IMR-90 (cell line): ENCODE measurements around the gene FNIP2. TPM values are rescaled to one million over a fixed set of nuclear protein-coding genes. Genes with fewer than 3 reads are reported as not detected.

Experiments used
- ATAC-seq: fragments of 200-7000 bp; cut with Tn5 transposase; 2 replicates; pipeline ENCODE4 v1.9.1; 2020; ENCODE audit warnings: low read depth, mild to moderate bottlenecking, moderate library complexity
- BruUV-seq: library from RNA; stranded (reverse); fragments of 400-500 nt; replicated peaks from 2 replicates; lab custom pipeline; 2021; lab: Mats Ljungman, UMichigan
- CTCF ChIA-PET: fragments of 300-600 bp; formaldehyde crosslinking; extraction: SDS; loops from one replicate; lab custom pipeline; 2021; ENCODE audit warnings: antibody characterized with exemption; lab: Yijun Ruan, JAX
- POLR2A ChIA-PET: fragments of 300-600 bp; sonication (Branson Sonifier 250); formaldehyde crosslinking; loops from one replicate; lab custom pipeline; 2022; ENCODE audit warnings: antibody characterized with exemption; ENCODE audit not compliant: unreplicated experiment; lab: Charles Lee
- DNase-seq: peaks from one replicate; pipeline ENCODE4 v3.0.0; 2013
- H2AFZ ChIP-seq: replicated peaks from 2 replicates; pipeline ENCODE3; 2013; ENCODE audit warnings: low read length, mild to moderate bottlenecking; ENCODE audit not compliant: poor library complexity
- H2AK5ac ChIP-seq: 2 replicates; pipeline ENCODE4 v1.6.1; 2013; ENCODE audit warnings: low read depth, low read length, inconsistent platforms
- H2AK9ac ChIP-seq: replicated peaks from 2 replicates; pipeline ENCODE3; 2013; ENCODE audit warnings: mild to moderate bottlenecking, low read depth, low read length, moderate library complexity; ENCODE audit not compliant: poor library complexity
- H2BK120ac ChIP-seq: 2 replicates; pipeline ENCODE4 v1.6.1; 2013; ENCODE audit warnings: low read depth, low read length, inconsistent platforms
- H2BK15ac ChIP-seq: 3 replicates; pipeline ENCODE4 v1.6.1; 2013; ENCODE audit warnings: low read depth, low read length, inconsistent platforms
- H2BK20ac ChIP-seq: 2 replicates; pipeline ENCODE4 v1.6.1; 2013; ENCODE audit warnings: low read depth, mild to moderate bottlenecking, inconsistent platforms, low read length, moderate library complexity
- H2BK5ac ChIP-seq: 2 replicates; pipeline ENCODE4 v1.6.1; 2013; ENCODE audit warnings: mild to moderate bottlenecking, low read depth, low read length, inconsistent platforms; ENCODE audit not compliant: poor library complexity, severe bottlenecking
- H3K14ac ChIP-seq: replicated peaks from 2 replicates; pipeline ENCODE4 v1.6.1; 2013; ENCODE audit warnings: low read depth, low read length, inconsistent platforms
- H3K18ac ChIP-seq: 2 replicates; pipeline ENCODE4 v1.6.1; 2013; ENCODE audit warnings: low read depth, low read length, control low read depth
- H3K23ac ChIP-seq: 2 replicates; pipeline ENCODE4 v1.6.1; 2013; ENCODE audit warnings: low read depth, low read length, inconsistent platforms
- H3K27ac ChIP-seq: 2 replicates; pipeline ENCODE4 v1.5.1; 2013; ENCODE audit warnings: mild to moderate bottlenecking, control low read depth, low read length; ENCODE audit not compliant: insufficient read depth
- H3K27me3 ChIP-seq: 2 replicates; pipeline ENCODE4 v1.6.1; 2013; ENCODE audit warnings: low read length; ENCODE audit not compliant: control insufficient read depth, insufficient read depth
- H3K36me3 ChIP-seq: 2 replicates; pipeline ENCODE4 v1.6.1; 2013; ENCODE audit warnings: low read length, mixed read lengths; ENCODE audit not compliant: control insufficient read depth, insufficient read depth
- H3K4ac ChIP-seq: 2 replicates; pipeline ENCODE4 v1.6.1; 2013; ENCODE audit warnings: low read depth, low read length, inconsistent platforms
- H3K4me1 ChIP-seq: 2 replicates; pipeline ENCODE4 v1.6.1; 2013; ENCODE audit warnings: low read length, mixed read lengths; ENCODE audit not compliant: control insufficient read depth, insufficient read depth
- H3K4me2 ChIP-seq: 2 replicates; pipeline ENCODE4 v1.6.1; 2013; ENCODE audit warnings: low read depth, mild to moderate bottlenecking, control low read depth, low read length, moderate library complexity
- H3K4me3 ChIP-seq: 2 replicates; pipeline ENCODE4 v1.5.1; 2013; ENCODE audit warnings: low read depth, mild to moderate bottlenecking, control low read depth, low read length, moderate library complexity; ENCODE audit not compliant: insufficient read depth
- H3K56ac ChIP-seq: 2 replicates; pipeline ENCODE4 v1.6.1; 2013; ENCODE audit warnings: low read length, inconsistent platforms; ENCODE audit not compliant: insufficient read depth; ENCODE audit errors: extremely low read depth
- H3K79me1 ChIP-seq, 2 experiments: 2 replicates each; pipeline ENCODE4 v1.6.1; 2013; ENCODE audit warnings: low read length in 2 of 2, inconsistent platforms in 1 of 2, low read depth in 1 of 2
- H3K9ac ChIP-seq: 2 replicates; pipeline ENCODE4 v1.6.1; 2013; ENCODE audit warnings: low read depth, low read length, control low read depth
- H3K9me1 ChIP-seq: 2 replicates; pipeline ENCODE4 v1.6.1; 2013; ENCODE audit warnings: low read length, inconsistent platforms; ENCODE audit not compliant: insufficient read depth
- H3K9me3 ChIP-seq: 2 replicates; pipeline ENCODE4 v1.6.1; 2013; ENCODE audit warnings: low read length; ENCODE audit not compliant: control insufficient read depth, insufficient read depth
- H4K20me1 ChIP-seq: 2 replicates; pipeline ENCODE4 v1.6.1; 2013; ENCODE audit warnings: low read length, inconsistent platforms; ENCODE audit not compliant: insufficient read depth
- H4K5ac ChIP-seq: 2 replicates; pipeline ENCODE4 v1.6.1; 2013; ENCODE audit warnings: mild to moderate bottlenecking, low read depth, low read length, control low read depth
- H4K8ac ChIP-seq, 2 experiments: 2 replicates each; pipeline ENCODE4 v1.6.1; 2013; ENCODE audit warnings: low read depth in 2 of 2, low read length in 2 of 2, control low read depth in 1 of 2, inconsistent platforms in 1 of 2
- H4K91ac ChIP-seq: 2 replicates; pipeline ENCODE4 v1.6.1; 2013; ENCODE audit warnings: low read depth, low read length, inconsistent platforms; ENCODE audit not compliant: insufficient read depth
- CEBPB ChIP-seq: IDR thresholded peaks from 2 replicates; pipeline ENCODE4 v1.6.1; 2012; ENCODE audit warnings: low read depth, low read length, improper control_type of control experiment
- CHD1 ChIP-seq: IDR thresholded peaks from 2 replicates; pipeline ENCODE4 v1.6.1; 2012; ENCODE audit warnings: low read depth, low read length, improper control_type of control experiment
- FOS ChIP-seq: fragments of 150-350 bp; IDR thresholded peaks from 2 replicates; pipeline ENCODE4 v1.6.1; 2016; ENCODE audit warnings: low read depth, low read length
- MAFK ChIP-seq: IDR thresholded peaks from 2 replicates; pipeline ENCODE4 v1.6.1; 2012; ENCODE audit warnings: low read depth, low read length, improper control_type of control experiment
- MAZ ChIP-seq: IDR thresholded peaks from 2 replicates; pipeline ENCODE4 v1.6.1; 2012; ENCODE audit warnings: low read depth, mild to moderate bottlenecking, low read length, improper control_type of control experiment, moderate library complexity, borderline replicate concordance
- MXI1 ChIP-seq: IDR thresholded peaks from 2 replicates; pipeline ENCODE4 v1.6.1; 2012; ENCODE audit warnings: low read depth, mild to moderate bottlenecking, low read length, moderate library complexity, borderline replicate concordance
- POLR2A ChIP-seq: IDR thresholded peaks from 2 replicates; pipeline ENCODE4 v1.6.1; 2012; ENCODE audit warnings: mild to moderate bottlenecking, low read depth, low read length
- RCOR1 ChIP-seq: IDR thresholded peaks from 2 replicates; pipeline ENCODE4 v1.6.1; 2012; ENCODE audit warnings: mild to moderate bottlenecking, low read length, improper control_type of control experiment; ENCODE audit not compliant: insufficient replicate concordance
- RFX5 ChIP-seq: IDR thresholded peaks from 2 replicates; pipeline ENCODE4 v1.8.0; 2012; ENCODE audit warnings: low read depth, mild to moderate bottlenecking, low read length, moderate library complexity
- SMC3 ChIP-seq: fragments of 150-350 bp; IDR thresholded peaks from 2 replicates; pipeline ENCODE4 v1.6.1; 2016; ENCODE audit warnings: low read depth, mild to moderate bottlenecking, antibody characterized with exemption, low read length, moderate library complexity
- WGBS, 2 experiments: methylation state at CpG; one replicate each; pipeline versions ENCODE4 v1.1.5 to v1.1.7; 2013; ENCODE audit warnings: missing lambda C conversion rate in 2 of 2; ENCODE audit not compliant: insufficient read length in 1 of 2; ENCODE audit errors: extremely low coverage in 2 of 2; 5-methylcytosine and 5-hydroxymethylcytosine counted together
- dilution Hi-C: fragments of 300-500 bp; cut with HindIII; formaldehyde crosslinking; loops from one replicate; pipeline ENCODE4 v1.14.3; 2018; ENCODE audit warnings: low sequenced_read_pairs; ENCODE audit not compliant: unreplicated experiment
- in situ Hi-C: fragments of 300-500 bp; cut with MboI; formaldehyde crosslinking; loops from 3 replicates; pipeline ENCODE4 v1.14.3; 2019; ENCODE audit warnings: low sequenced_read_pairs, inconsistent platforms, mixed read lengths
- intact Hi-C: fragments of 100-400 bp; cut with micrococcal nuclease; formaldehyde crosslinking; loops from 2 replicates; pipeline ENCODE4 v1.10.0; 2022
- polyA plus RNA-seq, 3 experiments: library from polyadenylated mRNA; depleted of rRNA; stranded (reverse); fragments of >200 nt; gene quantifications; 2 replicates each; pipeline ENCODE4 v1.2.3, GENCODE V29; 2012; ENCODE audit warnings: low replicate concordance in 1 of 3
- total RNA-seq: library from RNA; depleted of rRNA; stranded (reverse); fragments of >200 nt; gene quantifications from 2 replicates; pipeline ENCODE4 v1.2.3, GENCODE V29; 2012
- TF ChIP-seq, protein P1 (sequence below): fragments of 150-350 bp; IDR thresholded peaks from 2 replicates; pipeline ENCODE4 v1.6.1; 2016; ENCODE audit warnings: low read depth, mild to moderate bottlenecking, low read length, moderate library complexity, borderline replicate concordance

FNIP2 gene
- total and polyA plus RNA-seq, 2 of the 4 experiments (the other 2 are of a cell fraction), result 4.7 to 24.6 TPM

DNA sequence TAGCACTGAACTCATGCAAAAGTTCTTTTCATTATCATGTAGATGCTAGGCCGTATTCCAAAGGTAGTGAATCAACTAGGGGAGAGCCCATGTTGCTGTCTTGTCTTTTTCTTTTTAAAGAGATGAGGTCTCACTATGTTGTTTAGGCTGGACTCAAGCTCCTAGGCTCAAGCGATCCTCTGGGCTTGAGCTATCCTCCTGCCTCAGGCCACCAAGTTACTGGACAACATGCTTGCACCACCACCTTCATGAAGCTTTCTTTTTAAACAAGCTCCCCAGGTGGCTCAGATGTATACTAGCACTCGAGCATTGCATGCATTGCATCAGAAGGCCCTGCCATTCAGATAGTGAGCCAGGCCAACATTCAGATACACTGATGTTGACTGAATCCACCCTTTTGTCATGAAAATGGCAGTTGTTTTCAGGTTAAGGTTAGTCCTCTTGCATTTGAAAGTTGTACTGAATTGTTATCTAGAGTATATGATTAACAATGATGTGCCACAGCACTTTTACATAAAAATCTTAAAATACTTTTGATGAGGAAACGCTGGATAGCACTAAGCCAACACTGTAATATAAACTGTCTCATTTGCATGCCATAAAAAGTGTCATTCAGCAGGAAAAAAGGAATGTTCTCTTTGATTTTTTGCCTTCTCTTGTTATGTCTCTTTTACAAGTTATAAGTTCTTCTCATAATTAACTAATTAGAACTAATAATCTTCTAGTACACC, 76.7 kb downstream of the FNIP2 start:
- Histone ChIP-seq H3K27me3 (no peaks in the 10 kb centered on the region), H3K56ac (no peak overlapping the region), H2AFZ (no peak overlapping the region), H3K27ac (no peak overlapping the region), H3K9me1 (no peaks in the 10 kb centered on the region; the same call in 1 of the 2 replicates), H4K20me1 (no peaks in the 10 kb centered on the region), H4K91ac (no peak overlapping the region), H4K5ac (no peak overlapping the region), H3K36me3 (peaks cover 9% of the 10 kb centered on the region), H3K18ac (no peak overlapping the region), H4K8ac (no peak overlapping the region), H2BK120ac (no peak overlapping the region), H3K14ac (no peak overlapping the region), H3K9me3 (no peaks in the 10 kb centered on the region), H3K4me2 (no peak overlapping the region), H3K4me3 (no peak overlapping the region), H2AK5ac (no peak overlapping the region), H2BK20ac (no peak overlapping the region), H3K23ac (no peak overlapping the region), H3K4me1 (peaks cover 2% of the 10 kb centered on the region; the same call in 1 of the 2 replicates), H3K79me1 (no peaks in the 10 kb centered on the region; a peak in 1 of 4 replicates), H2BK5ac (no peak overlapping the region), H3K4ac (no peak overlapping the region), H2AK9ac (no peak overlapping the region), H2BK15ac (no peak overlapping the region), H3K9ac (no peak overlapping the region)
- intact Hi-C loops, result no loop called here
- dilution Hi-C loops, result no loop called here
- BruUV-seq, result no TSS peak
- ATAC-seq, result no peak
- ChIA-PET POLR2A (no interaction called here), CTCF (interaction anchor here (0.9 kb wide), 1 partner anchor 135 kb away, joined by 3 read pairs; no protein-coding TSS in a partner anchor)
- TF ChIP-seq CEBPB, result no peak
- no peak for TF ChIP-seq RCOR1
- TF ChIP-seq MAZ, result no peak
- TF ChIP-seq MXI1, result no peak
- TF ChIP-seq, protein P1, sequence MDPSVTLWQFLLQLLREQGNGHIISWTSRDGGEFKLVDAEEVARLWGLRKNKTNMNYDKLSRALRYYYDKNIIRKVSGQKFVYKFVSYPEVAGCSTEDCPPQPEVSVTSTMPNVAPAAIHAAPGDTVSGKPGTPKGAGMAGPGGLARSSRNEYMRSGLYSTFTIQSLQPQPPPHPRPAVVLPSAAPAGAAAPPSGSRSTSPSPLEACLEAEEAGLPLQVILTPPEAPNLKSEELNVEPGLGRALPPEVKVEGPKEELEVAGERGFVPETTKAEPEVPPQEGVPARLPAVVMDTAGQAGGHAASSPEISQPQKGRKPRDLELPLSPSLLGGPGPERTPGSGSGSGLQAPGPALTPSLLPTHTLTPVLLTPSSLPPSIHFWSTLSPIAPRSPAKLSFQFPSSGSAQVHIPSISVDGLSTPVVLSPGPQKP, result no peak
- TF ChIP-seq POLR2A, result no peak
- no peak for TF ChIP-seq SMC3
- no peak for TF ChIP-seq FOS
- no peak for TF ChIP-seq CHD1
- TF ChIP-seq MAFK, result no peak
- no peak for TF ChIP-seq RFX5
- DNase-seq, result no peak
- no CpG with 5 or more reads among the region's 4 CpGs for whole genome bisulfite sequencing, 2 experiments
- in situ Hi-C loops, result loop anchor here (5.0 to 25.0 kb wide), 2 partner anchors 118 to 583 kb away; no protein-coding TSS in a partner anchor
